GM12872 (cell line): ENCODE results near the gene IL1R2.

Source experiments
- TF ChIP-seq, protein P1 (sequence below): IDR thresholded peaks from 3 replicates; pipeline ENCODE4 v1.5.1; 2011; ENCODE audit warnings: low read depth, mild to moderate bottlenecking, low read length, moderate library complexity; ENCODE audit not compliant: insufficient read depth

Gene IL1R2

DNA sequence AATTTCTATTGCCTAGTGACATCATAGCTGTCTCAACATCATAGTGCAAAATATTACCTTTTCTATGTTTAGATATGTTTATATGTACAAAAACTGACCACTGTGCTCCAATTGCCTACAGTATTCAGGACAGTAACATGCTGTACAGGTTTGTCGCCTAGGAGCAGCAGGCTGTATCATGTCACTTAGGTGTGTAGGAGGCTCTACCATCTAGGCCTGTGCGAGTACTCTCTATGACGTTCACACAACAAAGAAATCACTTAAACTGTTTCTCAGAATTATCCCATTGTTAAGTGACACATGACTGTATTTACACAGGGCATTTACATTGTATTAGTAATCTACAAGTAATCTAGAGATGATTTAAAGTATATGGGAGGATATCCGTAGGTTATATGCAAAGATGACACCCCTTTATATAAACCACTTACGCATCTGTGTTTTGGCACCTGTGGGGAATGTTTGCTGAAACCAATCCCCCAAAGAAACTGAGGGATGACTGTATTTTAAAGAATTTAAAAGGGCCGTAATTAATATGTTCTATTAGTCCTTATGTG lies 24.7 kb downstream of the IL1R2 start:
- TF ChIP-seq, protein P1, sequence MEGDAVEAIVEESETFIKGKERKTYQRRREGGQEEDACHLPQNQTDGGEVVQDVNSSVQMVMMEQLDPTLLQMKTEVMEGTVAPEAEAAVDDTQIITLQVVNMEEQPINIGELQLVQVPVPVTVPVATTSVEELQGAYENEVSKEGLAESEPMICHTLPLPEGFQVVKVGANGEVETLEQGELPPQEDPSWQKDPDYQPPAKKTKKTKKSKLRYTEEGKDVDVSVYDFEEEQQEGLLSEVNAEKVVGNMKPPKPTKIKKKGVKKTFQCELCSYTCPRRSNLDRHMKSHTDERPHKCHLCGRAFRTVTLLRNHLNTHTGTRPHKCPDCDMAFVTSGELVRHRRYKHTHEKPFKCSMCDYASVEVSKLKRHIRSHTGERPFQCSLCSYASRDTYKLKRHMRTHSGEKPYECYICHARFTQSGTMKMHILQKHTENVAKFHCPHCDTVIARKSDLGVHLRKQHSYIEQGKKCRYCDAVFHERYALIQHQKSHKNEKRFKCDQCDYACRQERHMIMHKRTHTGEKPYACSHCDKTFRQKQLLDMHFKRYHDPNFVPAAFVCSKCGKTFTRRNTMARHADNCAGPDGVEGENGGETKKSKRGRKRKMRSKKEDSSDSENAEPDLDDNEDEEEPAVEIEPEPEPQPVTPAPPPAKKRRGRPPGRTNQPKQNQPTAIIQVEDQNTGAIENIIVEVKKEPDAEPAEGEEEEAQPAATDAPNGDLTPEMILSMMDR: no peak

DNA sequence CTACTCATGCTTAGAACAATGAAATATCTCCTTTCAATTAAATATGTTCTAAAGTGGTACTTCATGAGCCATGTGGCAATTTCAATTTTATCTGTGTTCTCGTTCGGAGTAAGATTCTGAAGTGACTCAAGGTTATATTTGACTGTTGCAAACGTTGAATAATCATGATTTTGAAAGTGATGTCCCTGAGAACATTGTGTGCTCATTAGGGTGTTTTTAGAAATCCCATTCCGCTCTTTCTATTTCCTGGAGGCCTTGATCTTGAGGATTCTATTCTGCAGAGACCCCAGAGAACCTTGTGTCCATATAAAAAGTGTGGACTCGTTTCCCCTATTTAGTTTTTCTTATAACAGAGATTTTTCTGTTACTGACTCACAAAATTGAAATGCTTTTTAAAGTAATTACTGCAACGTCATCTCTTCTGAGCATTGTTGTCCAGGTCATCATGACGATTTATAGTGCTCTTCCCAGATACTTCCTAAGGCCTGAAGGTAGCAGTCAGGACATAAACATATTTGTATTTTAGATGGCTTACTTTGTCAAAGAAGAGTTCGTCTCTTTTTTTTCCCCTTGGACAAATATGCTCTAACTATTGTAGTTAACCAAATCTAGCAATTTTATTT lies 27.2 kb downstream of the IL1R2 start:
- TF ChIP-seq, protein P1: no peak

DNA sequence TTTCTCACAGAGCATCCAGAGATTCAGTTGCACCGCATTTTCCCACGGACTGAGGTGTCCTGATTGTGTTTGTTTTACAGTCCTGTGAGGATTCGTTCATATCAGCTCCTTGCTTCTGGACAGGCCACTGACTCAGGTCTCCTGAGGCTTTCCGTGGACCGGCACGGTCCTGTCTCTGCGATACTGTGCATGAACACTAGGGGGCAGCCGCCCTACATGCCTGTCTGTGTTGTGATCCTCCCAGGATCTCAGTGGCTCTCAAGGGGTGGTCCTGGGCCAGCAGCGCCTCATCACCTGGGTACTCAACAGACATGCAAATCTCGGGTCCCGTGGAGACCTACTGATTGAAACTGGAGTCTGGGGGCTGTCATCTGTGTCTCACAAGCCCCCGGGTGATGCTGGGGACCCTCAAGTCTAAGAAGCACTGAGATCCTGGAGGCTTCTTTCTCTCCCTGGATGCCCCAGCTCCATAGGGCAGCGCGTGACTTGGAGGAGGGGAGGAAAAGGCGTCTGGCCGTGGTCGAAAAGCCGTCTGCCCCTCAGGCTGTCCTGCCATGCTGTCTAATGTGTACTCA lies 28.9 kb downstream of the IL1R2 start:
- TF ChIP-seq, protein P1: peak; percentile 98

DNA sequence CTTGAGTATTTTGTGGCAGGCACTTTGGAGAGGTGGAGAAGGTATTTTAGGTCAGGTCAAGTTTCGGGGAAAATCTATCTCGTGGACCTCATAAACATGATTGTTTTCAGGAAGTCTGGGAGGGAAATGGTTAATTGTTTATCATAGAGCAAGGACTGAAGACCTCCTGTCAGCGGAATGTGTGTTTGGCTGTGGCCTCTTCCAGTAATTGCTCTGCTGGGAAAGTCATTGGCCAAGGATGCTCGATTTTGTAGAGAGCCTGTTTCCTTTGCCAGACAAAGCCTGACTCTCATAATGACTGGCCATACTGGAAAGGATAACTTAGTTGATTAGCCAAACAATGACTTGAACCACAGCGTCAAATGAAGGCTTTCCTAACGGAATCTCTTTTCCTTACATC lies 30.0 kb downstream of the IL1R2 start:
- TF ChIP-seq, protein P1: no peak

DNA sequence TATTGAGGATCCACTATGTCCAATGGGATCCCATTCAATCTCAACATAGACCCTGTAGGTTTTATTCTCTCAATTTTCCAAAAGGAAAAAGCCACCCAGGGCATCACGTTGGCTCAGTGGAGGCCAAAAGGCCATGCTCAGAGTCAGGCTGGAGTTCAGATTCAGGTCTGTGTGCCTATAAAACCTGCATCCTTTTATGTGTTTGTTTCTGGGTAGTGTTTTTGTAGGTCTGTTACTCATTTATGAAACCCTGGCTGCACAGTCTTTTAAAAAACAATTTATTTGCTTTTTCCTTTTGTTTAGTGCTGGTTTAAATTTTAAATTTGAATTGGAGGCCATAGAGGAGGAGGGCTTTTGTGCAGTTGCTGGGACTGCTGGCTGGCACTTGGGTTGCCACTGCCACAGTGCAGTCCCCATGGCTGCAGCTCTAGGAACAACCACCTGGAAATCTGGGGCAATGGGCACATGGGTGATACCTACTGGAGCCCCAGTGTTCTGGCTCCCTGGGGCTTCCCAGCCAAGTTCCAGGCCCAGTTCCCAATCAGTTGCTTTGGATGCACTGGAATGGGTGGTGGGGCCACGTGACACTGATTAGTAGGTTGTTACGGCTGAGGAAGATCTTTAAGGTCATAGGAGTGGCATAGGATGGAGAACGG lies 31.3 kb downstream of the IL1R2 start:
- TF ChIP-seq, protein P1: no peak

DNA sequence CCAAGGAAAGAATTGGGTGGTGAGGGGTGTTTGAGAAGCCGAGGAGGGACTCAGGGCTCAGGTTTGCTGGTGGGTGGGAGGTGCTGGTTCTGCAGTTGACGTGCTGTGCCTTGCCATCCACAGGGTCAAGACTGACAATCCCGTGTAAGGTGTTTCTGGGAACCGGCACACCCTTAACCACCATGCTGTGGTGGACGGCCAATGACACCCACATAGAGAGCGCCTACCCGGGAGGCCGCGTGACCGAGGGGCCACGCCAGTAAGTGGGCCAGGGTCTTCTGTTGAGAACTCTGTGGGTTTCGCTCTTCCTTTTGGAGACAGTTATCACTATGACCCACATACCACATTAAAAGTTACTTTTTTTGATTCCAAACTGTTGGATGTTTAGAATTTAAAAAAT lies 32.6 kb downstream of the IL1R2 start:
- TF ChIP-seq, protein P1: no peak

DNA sequence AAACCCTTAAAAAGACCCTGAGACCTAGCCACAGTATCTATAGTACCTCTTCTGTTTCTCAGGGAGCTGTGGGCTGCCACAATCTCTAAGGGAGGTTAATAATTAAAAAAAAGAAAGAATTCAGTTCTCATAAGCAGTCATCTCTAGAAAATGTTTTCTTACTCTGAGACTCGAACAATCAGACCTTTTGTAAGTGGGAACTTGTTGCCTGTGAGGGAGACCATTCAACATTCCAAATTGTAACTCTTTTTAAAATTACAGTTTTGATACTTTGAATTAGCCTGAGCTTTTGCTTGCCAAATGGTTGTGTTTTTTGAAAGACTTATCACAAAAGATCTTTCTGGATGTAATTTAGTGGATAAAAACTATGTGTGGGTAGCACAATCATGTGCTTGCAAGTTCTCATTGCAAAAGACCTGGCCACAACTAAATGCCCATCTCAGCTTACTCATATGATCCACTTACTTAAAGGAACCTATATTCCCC lies 33.3 kb downstream of the IL1R2 start:
- TF ChIP-seq, protein P1: no peak
